HL-60/S4 treated with retinoic acid at 250 ng/mL for 4 days and 3 days (cell line): ENCODE results near the gene SCPEP1.

ENCODE experiments used
- in situ Hi-C: fragments of 300-500 bp; cut with MboI; formaldehyde crosslinking; loops from 2 replicates; pipeline ENCODE4 v1.7.0; 2022; ENCODE audit warnings: low sequenced_read_pairs

SCPEP1 gene

GRCh38 chr17:56977673-56978395 lies at the start of gene SCPEP1:
Gene SCPEP1, plus strand, starts transcription at chr17:56978131. Its CDS starts 29 bp downstream, at chr17:56978160.
- in situ Hi-C loops = no loop called here

DNA sequence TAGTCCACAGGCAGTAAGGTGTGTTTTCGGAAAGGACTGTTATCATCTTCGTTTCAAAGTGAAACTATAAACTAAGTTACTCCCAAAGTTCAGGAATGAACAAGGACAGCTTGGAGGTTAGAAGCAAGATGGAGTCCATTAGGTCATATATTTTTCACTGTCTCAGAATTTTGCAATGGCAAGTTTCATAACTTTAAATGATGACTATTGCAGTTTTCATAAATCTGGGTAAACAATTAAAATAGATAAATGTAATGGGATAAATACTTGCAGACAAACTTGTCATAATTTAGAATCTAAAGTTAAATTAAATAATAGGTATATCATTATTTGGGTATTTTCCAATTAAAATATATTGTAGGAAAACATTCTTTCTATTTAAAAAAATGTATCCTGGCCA lies 49.3 kb upstream of the SCPEP1 start:
- in situ Hi-C loops = loop anchor here (25.0 kb wide), 1 partner anchor 341 kb away; the partner anchor contains the start of gene NOG

- in situ Hi-C loops = loop anchor here (25.0 kb wide), 1 partner anchor 342 kb away; the partner anchor contains the start of gene NOG
These were observed 48.5 kb upstream of the SCPEP1 start for GRCh38 chr17:56929362-56929969.

DNA sequence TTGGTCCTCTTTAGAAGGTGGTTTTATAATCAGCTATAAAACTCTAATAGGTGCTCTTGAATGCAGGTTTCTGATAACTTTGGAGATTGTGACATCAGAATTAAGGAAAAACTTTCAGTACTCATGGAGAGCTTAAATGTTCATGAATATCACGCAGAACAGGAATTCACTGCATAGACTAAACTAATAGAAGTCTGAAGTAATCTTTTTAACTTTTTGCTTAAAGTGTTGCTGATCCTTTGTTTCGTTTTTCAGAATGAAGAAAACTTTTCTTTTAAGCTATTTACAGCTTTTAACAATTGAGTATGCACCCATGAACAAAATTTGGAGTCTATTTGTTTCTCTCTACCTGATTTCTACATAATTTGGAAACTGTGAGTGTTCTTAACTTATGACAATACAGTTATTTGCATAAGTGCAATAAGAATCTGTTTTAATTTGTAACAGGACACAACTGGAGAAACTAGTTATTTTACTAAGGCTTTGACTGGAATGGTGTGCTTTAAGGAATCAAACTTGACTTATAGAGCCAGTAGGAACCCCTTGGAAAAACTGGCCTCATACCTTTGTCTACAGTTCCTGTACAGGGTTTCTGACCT lies 47.1 kb upstream of the SCPEP1 start:
- in situ Hi-C loops = loop anchor here (25.0 kb wide), 1 partner anchor 344 kb away; the partner anchor contains the start of gene NOG

GRCh38 chr17:56933151-56933745 lies 44.7 kb upstream of the SCPEP1 start:
- in situ Hi-C loops = loop anchor here (25.0 kb wide), 1 partner anchor 346 kb away; the partner anchor contains the start of gene NOG

DNA sequence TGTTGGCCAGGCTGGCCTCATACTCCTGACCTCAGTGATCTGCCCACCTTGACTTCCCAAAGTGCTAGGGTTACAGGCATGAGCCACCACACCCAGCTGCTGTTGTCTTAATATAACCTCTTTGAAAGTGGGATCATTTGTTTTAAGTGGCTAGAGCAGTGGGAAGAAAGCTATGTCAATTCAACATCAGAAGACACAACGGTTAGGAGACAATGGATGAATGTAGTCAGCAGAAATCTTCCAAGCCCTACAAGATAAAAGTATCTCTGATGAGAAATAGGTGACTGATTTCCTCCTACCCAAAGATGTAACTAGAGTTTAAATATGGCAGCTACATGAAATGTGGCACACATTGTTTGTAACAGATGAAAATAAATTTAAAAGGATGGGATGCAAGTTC lies 44.1 kb upstream of the SCPEP1 start:
- in situ Hi-C loops = loop anchor here (25.0 kb wide), 1 partner anchor 347 kb away; the partner anchor contains the start of gene NOG

DNA sequence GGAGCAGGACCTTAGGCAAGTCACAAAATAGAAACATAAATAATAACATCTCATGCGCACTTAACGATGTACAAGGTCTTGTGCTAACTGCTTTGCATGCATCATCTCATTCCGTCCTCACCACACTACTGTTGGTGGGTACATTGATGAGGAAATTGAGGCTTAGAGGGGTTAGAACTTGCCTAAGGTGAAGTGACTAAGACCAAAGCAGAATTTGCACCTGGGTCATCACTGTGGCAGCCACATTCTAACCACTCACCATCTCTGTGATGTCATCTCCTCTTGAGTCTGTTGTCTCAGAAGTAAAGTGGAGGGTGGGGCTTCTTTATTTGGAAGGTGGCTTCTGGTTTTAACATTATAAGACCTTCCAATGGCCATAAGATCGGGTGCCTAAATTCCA lies 43.7 kb upstream of the SCPEP1 start:
- in situ Hi-C loops = loop anchor here (25.0 kb wide), 1 partner anchor 347 kb away; the partner anchor contains the start of gene NOG

GRCh38 chr17:56935461-56935860 lies 42.5 kb upstream of the SCPEP1 start:
- in situ Hi-C loops = loop anchor here (25.0 kb wide), 1 partner anchor 348 kb away; the partner anchor contains the start of gene NOG

- in situ Hi-C loops = loop anchor here (25.0 kb wide), 1 partner anchor 350 kb away; the partner anchor contains the start of gene NOG
These were observed 41.1 kb upstream of the SCPEP1 start for GRCh38 chr17:56936697-56937322.

DNA sequence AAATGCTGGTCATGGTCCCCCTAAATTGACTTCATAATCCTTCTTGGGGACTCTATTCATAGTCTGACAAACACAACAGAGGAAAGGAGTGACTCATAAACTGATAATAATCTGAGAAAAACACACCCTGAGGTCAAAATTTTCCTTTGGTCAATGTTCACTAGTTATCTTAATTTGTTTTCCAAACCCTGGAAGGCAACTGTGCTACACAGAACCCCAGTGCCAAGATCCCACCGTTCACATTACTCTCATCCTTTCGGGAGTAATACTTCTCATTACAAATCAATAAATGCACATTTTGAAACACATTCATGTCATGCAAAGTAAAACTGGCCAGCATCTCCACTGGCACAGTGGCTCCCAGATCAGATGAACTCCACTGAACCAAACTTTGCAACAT lies 40.2 kb upstream of the SCPEP1 start:
- in situ Hi-C loops = loop anchor here (25.0 kb wide), 1 partner anchor 350 kb away; the partner anchor contains the start of gene NOG

DNA sequence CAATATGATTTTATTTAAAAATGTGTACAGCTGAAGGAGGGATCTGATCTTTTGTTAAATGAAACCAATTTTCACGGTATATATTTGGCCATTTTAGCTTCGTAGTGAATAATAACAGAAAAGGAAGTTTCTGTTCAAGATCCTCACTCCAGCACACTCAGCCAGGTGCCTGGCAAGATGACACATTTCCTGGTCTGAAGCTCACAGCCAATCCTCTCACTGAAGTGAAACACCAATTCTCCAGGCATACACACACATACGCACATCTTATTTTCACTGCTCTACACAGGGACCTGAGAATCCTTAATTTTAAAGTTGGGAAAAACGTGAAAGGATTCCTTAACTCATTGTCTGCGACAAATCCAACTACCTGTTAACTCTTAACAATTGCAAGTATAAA lies 39.7 kb upstream of the SCPEP1 start:
- in situ Hi-C loops = loop anchor here (25.0 kb wide), 1 partner anchor 351 kb away; the partner anchor contains the start of gene NOG

DNA sequence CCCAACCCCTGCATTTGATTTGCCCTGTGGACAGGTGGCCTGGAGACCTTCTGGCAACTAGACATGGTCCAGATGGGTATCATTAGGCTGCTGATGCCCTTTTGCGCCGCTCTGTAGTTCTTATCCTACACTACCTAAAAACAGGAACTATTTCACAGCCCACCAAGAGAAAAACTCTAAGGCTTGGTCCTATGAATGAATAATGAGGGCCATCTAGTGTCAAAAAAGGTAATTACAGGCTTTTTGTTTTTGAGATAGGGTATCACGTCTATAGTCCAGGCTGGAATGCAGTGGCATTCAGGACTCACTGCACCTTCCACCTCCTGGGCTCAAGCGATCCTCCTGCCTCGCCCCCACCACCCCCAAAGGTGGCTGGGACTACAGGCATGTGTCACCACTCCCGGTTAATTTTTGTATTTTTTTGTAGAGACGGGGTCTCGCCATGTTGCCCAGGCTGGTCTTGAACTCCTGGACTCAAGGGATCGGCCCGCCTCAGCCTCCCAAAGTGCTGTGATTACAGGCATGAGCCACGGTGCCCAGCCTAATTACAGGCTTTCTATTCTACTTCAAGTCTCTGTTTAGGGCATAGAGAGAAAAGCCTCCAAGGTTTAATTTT lies 38.0 kb upstream of the SCPEP1 start:
- in situ Hi-C loops = loop anchor here (25.0 kb wide), 1 partner anchor 353 kb away; the partner anchor contains the start of gene NOG

- in situ Hi-C loops = loop anchor here (25.0 kb wide), 1 partner anchor 356 kb away; the partner anchor contains the start of gene NOG
These were observed 34.3 kb upstream of the SCPEP1 start for GRCh38 chr17:56943505-56944125.

- in situ Hi-C loops = loop anchor here (25.0 kb wide), 1 partner anchor 359 kb away; the partner anchor contains the start of gene NOG
These were observed 31.9 kb upstream of the SCPEP1 start for GRCh38 chr17:56945938-56946505.

DNA sequence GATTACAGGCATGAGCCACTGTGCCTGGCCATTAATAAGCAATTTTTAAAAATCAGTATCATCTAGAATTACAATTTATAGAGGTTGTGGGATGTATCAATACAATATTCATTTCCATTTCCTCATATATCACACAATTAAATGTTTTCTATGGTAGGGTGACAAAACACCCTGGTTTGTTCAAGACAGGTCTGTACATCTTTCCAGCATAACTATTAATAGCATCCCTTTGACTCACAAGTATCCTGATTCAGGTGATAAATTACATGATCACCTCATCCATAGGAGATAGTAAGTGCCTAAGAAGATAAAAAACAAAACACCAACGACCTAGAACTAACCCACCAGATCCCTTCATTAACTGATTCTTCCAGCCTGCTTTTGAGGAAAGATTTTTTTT lies 30.2 kb upstream of the SCPEP1 start:
- in situ Hi-C loops = loop anchor here (25.0 kb wide), 1 partner anchor 360 kb away; the partner anchor contains the start of gene NOG

GRCh38 chr17:56948491-56948890 lies 29.4 kb upstream of the SCPEP1 start:
- in situ Hi-C loops = loop anchor here (25.0 kb wide), 1 partner anchor 361 kb away; the partner anchor contains the start of gene NOG

DNA sequence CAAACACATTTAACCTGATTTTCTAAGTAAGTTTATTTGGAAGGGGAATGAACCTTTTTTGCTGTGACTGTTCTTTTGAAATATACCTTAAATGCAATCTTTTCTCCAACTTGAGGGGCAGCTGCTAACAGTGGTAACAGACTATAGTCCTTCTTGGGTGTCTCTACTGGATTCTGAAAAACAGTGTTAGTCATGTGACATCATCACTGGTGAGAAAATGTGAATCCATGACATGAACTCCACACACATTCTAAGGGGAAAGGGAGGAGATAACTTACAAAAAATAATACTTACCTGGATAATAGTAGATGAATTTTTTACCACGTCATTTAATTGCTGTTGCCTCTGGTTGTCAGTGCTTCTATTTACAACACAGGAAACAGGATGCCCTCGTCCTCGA lies 28.3 kb upstream of the SCPEP1 start:
- in situ Hi-C loops = loop anchor here (25.0 kb wide), 1 partner anchor 362 kb away; the partner anchor contains the start of gene NOG

GRCh38 chr17:56956992-56957391 lies 20.9 kb upstream of the SCPEP1 start:
- in situ Hi-C loops = no loop called here
